HG03521 (cell line): ENCODE data around the gene BORCS8.
A peak's percentile ranks its signal among the peaks of the same experiment; 100 is the strongest.
"Not testable (repeated sequence)": the region's sequence is repeated elsewhere in the genome, so short reads cannot be mapped to it uniquely, and the experiment has no call there.

Experiments used
- ATAC-seq: cut with Tn5 transposase; IDR thresholded peaks from one replicate; pipeline ENCODE4 v1.9.1; 2021; ENCODE audit warnings: mild to moderate bottlenecking, moderate library complexity; ENCODE audit not compliant: unreplicated experiment

Gene BORCS8

DNA sequence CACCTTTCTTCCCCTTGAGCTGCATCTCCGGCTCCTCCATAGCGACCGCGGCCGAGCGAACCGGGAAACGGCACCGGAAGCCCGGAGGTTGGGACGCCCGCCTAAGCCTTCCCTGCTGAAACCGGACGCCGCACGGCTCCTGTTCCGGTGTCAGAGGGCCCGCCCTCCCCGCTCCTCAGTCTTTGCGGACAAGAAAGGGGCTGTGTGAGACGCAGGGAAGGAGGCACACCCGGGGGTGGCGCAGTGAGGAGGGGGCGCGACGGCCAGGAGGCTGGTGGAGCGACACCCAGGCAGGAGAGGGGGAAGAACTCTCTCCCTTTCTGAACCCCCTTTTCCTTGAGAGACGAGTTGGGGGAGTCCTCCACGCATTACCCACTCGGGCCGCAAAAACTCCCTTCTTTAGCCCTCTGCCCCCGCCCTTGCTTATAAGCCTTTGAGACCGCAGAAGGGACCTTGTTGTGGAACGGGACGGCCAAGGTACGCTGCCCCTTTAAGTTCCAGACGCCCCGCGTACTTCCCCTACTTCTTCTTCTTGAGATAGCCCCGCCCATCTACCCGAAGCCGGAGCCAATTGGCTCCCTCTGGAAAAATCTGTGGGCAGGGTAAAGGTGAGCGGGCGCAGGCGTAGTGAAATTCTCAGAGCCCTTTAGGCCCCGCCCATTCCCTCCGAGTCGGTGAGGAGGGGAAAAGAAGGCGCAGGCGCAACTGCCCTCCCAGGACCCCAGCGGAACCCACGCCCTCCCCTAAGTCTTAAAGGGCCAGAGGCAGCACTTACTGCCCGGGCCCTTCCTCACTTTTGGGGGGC lies at the start of gene BORCS8, which contains the start of gene RFXANK:
Gene BORCS8, minus strand, starts transcription at position 75 of the 805 bp plus-strand sequence. Its CDS starts 35 bp downstream, at position 40.
Gene RFXANK, plus strand, starts transcription at position 181 of the 805 bp plus-strand sequence. CDS start 1,689 bp downstream, outside the sequence.
- peak; percentile 78 for ATAC-seq

DNA sequence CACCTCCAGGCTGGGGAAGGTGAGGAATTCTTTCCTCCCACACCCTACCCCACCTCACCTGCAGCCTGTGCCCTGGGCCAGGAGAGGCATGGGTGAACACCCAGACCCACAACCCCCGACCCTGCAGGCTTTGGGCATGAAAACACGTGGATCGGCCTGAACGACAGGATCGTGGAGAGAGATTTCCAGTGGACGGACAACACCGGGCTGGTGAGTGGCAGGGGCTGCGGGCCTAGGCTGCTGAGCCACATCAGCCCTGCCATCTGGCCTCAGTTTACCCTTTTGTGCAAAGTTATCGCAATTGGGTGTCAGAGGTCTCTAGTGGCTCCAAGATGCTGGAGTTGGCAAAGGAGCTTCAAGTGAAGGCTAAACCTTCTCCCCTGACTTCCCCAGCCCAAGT lies 48.5 kb upstream of the BORCS8 start:
- ATAC-seq, result no peak

DNA sequence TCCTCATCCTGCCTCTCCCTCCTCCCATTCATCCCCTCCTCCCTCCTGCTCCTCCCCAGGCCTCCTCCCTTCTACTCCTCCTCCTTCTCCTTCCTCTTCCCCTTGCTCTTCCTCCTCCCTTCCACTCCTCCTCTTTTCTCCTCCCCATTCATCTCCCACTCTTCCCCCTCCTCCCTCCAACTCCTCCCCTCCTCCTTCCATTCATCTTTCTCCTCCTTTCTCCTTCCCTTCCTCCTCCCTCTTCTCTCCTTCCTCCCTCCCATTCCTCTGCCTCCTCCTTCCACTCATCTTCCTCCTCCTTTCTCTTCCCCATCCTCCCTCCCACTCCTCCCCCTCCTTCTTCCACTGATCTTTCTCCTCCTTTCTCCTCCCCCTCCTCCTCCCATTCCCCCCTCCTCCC lies 47.7 kb upstream of the BORCS8 start:
- ATAC-seq, result no peak

DNA sequence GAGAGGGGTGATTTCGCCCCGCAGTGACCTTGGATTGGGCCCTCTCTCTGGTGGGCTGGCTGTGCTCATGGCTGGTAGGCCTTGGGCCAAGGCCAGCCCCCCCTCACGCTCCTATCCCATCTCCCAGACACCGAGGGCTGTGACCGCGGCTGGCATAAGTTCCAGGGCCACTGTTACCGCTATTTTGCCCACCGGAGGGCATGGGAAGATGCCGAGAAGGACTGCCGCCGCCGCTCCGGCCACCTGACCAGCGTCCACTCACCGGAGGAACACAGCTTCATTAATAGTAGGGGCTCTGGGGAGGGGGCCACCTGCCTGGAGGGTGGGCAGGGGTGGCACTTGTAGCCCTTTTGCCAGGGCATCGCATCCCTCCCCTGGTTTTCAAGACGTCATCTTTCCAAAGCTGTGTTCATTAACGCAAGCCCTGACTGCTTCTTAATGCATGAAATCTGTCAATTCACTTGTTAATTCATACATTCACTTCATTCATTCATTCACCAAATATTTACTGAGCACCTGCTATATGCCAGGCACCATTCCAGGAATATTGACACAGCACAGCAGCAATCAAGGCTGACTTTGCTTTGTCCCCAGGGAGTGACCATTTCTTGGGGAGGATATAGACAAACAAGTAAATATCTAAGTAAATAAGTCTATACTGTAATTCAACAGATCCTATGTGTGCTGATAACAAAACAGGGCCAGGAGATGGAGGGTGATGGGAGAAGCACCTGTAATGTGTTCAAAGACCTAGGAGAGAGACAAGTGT lies 46.4 kb upstream of the BORCS8 start:
- no peak for ATAC-seq

DNA sequence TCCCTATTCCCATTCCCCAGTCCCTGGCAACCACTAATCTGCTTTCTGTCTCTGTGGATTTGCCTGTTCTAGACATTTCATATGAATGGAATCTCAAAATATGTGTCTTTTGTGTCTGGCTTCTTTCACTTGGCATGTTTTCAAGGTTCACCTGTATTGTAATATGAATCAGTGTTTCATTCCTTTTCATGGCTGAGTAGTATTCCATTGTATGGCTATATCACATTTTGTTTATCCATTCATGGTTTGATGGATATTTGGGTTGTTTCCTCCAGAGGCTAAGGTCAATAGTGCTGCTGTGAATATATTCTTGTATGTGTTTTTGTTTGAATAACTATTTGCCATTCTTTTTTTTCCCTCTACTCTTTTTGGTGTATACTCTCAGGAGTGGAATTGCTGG lies 44.2 kb upstream of the BORCS8 start:
- no peak for ATAC-seq

DNA sequence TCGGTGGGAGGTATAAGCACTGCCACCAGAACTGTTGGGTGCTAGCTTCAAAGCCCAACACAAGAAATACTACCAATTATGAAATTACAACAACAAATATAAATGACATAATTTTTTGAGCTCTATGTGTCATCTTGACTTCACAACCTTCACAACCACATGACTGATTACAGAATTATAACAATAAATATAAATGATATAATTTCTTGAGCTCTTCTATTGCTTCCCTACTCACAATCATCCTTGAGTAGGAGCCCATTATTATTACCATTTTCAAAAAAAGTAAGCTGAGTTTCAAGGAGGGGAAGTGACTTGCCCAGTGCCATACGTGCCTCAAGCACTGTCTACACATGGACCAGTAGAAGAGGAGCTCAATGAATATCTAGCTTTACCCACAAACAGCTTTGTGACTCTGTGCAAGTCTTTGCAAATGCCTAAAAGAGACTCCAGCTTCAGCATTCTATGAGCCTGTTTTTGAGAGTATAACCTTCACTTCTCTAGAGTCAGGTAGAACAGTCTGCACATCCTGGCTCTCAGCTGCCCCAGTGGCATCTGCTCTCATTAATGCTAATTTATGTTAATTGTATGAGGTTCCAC lies 42.4 kb upstream of the BORCS8 start:
- no peak for ATAC-seq

DNA sequence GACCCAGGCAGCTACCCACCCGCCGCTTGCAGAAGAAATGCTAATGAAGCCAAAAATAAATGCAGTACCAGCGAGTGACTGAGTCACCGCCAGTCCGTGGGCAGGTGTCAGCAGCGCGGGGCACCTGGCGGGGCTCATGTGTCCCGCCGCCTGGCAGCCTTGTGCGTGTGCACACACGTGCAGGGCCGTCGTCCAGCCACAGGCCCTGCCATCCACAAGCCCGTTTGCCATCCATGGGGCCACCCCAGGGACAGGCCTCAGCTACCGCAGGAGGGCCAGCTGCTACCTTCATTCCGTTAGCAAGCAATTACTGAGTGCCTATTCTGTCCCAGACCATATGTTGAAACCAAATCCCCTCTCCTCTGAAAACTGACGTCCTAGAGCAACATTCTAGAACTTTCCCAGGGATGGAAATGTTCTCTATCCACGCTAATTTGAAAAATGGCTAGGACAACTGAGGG lies 40.3 kb upstream of the BORCS8 start:
- no peak for ATAC-seq

DNA sequence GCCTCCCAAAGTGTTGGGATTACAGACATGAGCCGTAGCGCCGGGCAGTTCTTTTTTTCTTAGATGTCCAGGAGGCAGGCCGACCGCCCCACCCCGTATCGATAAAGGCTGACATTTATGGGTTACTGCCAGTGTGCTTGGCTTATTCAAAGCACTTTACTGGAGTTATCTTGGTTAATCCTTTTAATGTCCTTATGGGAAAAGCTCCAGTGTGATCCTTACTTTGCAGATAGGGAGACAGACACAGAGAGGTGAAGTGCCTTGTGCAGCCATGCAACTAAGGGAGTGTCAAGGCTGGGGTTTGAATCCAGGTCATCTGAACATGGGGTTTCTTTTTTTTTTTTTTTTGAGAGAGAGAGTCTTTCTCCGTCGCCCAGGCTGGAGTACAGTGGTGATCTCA lies 39.0 kb upstream of the BORCS8 start:
- ATAC-seq, result no peak

DNA sequence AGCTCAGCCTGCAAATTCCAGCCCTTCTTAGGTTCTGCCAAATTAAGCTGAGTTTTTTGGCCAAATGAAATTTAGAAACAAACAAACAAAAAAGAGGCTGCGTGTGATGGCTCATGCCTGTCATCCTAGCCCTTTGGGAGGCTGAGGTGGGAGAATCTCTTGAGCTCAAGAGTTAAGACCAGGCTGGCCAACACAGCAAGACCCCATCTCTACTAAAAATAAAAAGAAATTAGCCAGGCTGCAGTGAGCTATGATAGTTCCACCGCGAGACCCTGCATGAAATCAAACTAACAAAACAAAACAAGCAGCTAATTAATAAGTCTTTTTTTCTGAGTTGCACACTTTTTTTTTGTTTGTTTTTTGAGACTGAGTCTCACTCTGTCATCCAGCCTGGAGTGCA lies 37.7 kb upstream of the BORCS8 start:
- no peak for ATAC-seq

DNA sequence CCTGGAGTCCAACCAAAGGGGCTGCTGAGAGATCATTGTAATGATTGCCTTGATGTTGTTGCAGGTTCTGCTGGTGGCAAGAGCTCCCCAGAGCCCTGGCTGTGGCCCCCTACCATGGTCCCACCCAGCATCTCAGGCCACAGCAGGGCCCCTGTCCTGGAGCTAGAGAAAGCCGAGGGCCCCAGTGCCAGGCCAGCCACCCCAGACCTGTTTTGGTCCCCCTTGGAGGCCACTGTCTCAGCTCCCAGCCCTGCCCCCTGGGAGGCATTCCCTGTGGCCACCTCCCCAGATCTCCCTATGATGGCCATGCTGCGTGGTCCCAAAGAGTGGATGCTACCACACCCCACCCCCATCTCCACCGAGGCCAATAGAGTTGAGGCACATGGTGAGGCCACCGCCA lies 35.3 kb upstream of the BORCS8 start:
- no peak for ATAC-seq

DNA sequence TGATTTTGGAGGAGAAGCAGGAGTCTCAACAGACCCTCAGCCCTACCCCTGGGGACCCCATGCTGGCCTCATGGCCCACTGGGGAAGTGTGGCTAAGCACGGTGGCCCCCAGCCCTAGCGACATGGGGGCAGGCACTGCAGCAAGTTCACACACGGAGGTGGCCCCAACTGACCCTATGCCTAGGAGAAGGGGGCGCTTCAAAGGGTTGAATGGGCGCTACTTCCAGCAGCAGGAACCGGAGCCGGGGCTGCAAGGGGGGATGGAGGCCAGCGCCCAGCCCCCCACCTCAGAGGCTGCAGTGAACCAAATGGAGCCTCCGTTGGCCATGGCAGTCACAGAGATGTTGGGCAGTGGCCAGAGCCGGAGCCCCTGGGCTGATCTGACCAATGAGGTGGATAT lies 34.7 kb upstream of the BORCS8 start:
- ATAC-seq, result no peak

DNA sequence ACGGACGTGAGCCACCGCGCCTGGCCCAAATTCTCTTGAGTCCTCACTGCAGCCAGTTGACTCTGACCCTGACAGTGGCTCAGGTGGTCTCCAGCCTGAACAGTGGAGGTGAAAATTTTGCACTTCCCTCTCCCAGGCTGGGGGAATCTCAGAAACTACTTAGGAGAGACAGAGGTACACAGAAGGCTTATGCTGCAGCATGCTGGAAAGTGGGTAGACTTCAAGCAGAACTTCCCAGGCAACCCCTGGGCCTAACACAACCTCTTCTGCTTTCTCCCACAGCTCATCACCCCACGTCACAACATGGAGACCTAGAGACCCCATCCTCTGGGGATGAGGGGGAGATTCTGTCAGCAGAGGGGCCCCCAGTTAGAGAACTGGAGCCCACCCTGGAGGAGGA lies 34.3 kb upstream of the BORCS8 start:
- no peak for ATAC-seq

DNA sequence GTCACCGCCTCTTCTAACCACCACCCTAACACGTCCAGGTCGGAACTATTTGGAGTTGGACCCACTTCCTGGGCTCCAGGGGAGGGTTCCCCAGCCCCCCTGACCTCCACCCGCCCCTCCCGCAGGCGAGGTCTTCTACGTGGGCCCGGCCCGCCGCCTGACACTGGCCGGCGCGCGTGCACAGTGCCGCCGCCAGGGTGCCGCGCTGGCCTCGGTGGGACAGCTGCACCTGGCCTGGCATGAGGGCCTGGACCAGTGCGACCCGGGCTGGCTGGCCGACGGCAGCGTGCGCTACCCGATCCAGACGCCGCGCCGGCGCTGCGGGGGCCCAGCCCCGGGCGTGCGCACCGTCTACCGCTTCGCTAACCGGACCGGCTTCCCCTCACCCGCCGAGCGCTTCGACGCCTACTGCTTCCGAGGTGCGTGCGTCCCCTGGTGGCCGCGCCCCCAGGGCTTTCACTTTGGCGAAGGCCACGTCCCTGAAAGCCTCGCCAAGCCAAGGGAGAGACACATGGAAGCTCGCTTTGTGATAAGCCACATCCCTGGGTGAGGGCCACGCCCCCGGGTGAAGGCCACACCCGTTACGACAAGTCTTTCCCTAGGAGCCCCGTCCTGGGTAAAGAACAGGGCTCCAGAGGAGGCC lies 33.0 kb upstream of the BORCS8 start:
- no peak for ATAC-seq

DNA sequence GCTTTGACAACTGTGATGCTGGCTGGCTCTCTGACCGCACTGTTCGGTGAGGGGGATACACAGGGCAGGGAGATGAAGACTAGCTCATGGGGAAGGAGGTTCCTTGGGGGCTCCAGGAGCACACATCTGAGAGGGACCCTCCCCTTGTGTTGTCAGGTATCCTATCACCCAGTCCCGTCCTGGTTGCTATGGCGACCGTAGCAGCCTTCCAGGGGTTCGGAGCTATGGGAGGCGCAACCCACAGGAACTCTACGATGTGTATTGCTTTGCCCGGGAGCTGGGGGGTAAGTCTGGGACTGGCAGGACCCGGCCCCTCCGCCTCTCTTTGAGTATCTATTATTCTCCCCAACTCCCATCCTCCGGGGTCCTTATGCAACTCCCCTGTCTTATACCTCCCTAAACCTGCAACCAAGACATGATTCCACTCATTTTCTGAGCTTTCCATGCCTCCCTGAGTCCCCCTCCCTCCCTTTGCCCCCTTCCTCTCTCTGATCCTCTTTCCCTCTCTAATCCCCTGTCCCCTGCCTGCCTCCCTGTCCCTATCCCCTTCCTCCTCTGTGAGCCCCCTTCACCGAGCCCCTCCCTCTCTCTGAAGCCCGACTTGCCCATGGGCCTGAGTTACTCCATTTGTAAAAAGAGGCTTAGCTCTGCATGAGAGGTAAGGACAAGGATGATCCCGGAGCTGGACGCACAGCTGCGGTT lies 32.3 kb upstream of the BORCS8 start:
- ATAC-seq, result no peak

DNA sequence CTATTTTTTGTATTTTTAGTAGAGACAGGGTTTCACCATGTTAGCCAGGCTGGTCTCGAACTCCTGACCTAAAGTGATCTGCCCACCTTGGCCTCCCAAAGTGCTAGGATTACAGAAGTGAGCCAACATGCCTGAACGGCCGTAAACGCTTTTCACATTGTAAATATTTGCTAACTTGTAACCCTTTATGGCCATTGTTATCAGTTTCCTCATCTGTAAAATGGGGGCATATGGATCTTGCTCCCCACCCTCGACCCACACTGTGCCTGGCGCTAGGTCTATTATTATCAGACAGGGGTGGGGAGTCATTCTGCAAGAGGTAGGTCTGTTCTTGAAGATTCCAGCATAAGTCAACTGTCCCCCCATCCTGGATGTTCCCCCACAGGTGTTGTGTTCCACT lies 31.7 kb upstream of the BORCS8 start:
- no peak for ATAC-seq

DNA sequence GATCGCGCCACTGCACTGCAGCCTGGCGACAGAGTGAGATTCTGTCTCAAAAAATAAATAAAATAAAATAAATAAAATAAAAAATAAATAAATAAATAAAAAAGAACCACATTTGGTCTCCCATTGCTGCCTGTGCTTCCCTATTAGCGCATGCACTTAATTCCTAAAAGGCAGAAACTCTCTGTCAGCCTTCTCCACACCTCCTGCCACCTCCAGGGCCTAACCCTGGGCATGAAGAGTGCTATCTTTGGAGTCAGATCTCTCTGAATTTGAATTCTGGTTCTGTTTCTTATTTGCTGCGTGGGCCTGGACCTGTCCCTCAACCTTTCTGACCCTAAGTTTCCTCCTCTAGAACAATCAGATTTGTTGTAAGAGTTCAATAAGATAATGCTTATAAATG lies 31.1 kb upstream of the BORCS8 start:
- no peak for ATAC-seq

DNA sequence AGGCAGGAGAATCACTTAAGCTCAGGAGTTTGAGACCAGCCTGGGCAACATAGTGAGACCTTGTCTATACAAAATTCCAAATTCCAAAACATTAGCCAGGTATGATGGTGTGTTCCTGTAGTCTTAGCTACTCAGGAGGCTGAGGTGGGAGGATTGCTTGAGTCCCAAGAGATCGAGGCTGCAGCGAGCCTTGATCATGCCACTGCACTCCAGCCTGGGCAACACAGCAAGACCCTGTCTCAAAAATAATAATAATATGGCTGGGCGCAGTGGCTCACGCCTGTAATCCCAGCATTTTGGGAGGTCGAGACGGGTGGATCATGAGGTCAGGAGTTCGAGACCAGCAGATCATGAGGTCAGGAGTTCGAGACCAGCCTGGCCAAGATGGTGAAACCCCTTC lies 29.0 kb upstream of the BORCS8 start:
- not testable (repeated sequence) for ATAC-seq

DNA sequence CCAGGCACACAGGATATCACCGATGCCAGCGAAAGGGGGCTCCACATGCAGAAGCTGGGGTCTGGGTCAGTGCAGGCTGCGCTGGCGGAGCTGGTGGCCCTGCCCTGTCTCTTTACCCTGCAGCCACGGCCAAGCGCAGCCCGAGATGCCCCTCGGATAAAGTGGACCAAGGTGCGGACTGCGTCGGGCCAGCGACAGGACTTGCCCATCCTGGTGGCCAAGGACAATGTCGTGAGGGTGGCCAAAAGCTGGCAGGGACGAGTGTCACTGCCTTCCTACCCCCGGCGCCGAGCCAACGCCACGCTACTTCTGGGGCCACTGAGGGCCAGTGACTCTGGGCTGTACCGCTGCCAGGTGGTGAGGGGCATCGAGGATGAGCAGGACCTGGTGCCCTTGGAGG lies 27.0 kb upstream of the BORCS8 start:
- ATAC-seq, result no peak

DNA sequence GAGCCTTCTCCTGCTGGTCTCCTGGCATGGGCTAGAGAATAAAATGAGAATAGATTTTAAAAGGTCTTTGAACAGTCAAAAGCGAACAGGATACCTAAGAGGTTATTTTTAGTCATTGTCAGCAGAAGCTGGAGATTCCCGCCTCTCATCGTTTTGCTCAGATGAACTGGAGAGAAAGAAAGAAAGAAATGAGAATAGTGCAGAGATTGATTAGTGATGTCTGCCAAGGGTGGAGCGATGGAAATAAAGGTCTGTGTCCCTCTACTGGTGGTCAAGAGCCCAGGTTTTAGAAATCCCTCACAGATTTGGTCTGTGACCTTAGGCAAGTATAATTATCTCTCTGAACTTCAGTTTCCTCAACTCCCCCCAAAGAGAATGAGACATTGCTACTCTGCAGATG lies 25.1 kb upstream of the BORCS8 start:
- no peak for ATAC-seq

DNA sequence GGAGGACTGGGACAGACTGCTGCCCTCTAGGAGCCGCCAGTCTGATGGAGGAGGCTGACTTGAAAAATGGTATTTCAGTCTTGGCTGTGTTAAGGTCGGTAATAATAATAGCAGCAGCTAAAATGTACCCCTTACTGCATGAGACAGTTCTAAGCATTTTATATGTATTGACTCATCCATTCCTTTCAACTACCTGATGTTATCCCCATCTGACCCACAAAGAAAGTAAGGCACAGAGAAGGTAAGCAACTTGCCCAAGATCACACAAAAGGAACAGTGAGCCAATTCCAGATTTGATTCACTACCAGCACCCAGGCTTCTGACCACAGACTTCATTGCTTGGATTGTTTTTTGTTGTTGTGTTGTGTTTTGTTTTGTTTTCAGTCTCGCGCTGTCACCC lies 23.8 kb upstream of the BORCS8 start:
- no peak for ATAC-seq

DNA sequence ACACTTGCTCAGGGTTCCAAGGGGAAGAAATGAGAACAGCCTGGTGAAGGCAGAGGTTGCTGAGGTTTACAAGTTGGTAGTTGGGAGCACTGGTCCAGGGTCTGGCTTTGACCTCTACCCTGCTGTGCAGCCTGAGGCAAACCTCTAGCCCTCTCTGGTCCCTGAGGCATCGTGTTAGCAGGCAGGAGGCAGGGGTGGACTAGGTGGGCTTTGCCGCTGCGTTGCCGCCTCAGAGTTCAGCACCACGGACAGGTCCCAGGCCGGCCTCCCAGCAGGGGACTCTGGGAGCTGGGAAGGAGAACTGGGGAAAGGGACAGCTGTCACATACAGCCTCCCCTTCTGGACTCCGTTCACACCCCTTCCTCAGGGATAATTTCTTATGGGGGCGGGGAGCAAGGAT lies 22.9 kb upstream of the BORCS8 start:
- no peak for ATAC-seq
